Liver (tissue), 9 donors: ENCODE measurements around the gene TMED1. TPM values are rescaled to one million over a fixed set of nuclear protein-coding genes. Genes with fewer than 3 reads are reported as not detected.

Source experiments
- DNase-seq: peaks from one replicate; pipeline ENCODE4 v3.0.0-alpha.2; 2017; ENCODE audit warnings: low spot score
- H3K27ac ChIP-seq, 2 donors: one replicate each; pipeline ENCODE4 v1.7.0; 2013; ENCODE audit warnings: inconsistent platforms in 2 of 2, low read length in 2 of 2, control low read depth in 1 of 2, low read depth in 1 of 2, mild to moderate bottlenecking in 1 of 2
- H3K27me3 ChIP-seq, 4 donors: one replicate each; pipeline versions ENCODE4 v1.6.1 to v1.7.0; 2013; ENCODE audit warnings: low read length in 3 of 4, inconsistent platforms in 1 of 4, mild to moderate bottlenecking in 1 of 4, moderate library complexity in 1 of 4; ENCODE audit not compliant: control insufficient read depth in 4 of 4, insufficient read depth in 4 of 4
- H3K36me3 ChIP-seq, 4 donors: one replicate each; pipeline versions ENCODE4 v1.6.1 to v1.7.0; 2013; ENCODE audit warnings: low read length in 3 of 4, mild to moderate bottlenecking in 3 of 4, low read depth in 1 of 4, moderate library complexity in 1 of 4; ENCODE audit not compliant: control insufficient read depth in 4 of 4, insufficient read depth in 3 of 4
- H3K4me1 ChIP-seq, 4 donors: one replicate each; pipeline versions ENCODE4 v1.6.1 to v1.7.0; 2013; ENCODE audit warnings: low read length in 3 of 4, mild to moderate bottlenecking in 3 of 4, moderate library complexity in 1 of 4; ENCODE audit not compliant: control insufficient read depth in 4 of 4, insufficient read depth in 4 of 4
- H3K4me3 ChIP-seq, 3 donors: one replicate each; pipeline versions ENCODE4 v1.6.1 to v1.7.0; 2013; ENCODE audit warnings: low read length in 3 of 3, control low read depth in 1 of 3, low read depth in 1 of 3, mild to moderate bottlenecking in 1 of 3
- H3K9ac ChIP-seq, 2 donors: one replicate each; pipeline ENCODE4 v1.7.0; 2013; ENCODE audit warnings: low read length in 2 of 2, mild to moderate bottlenecking in 2 of 2, moderate library complexity in 2 of 2, control low read depth in 1 of 2, low read depth in 1 of 2
- H3K9me3 ChIP-seq, 4 donors: one replicate each; pipeline versions ENCODE4 v1.6.1 to v1.7.0; 2013; ENCODE audit warnings: low read length in 3 of 4; ENCODE audit not compliant: control insufficient read depth in 4 of 4
- CTCF ChIP-seq: fragments of 150-350 bp; IDR thresholded peaks from 2 replicates; pipeline ENCODE4 v1.5.1; 2017; ENCODE audit warnings: improper control_type of control experiment, low read depth, low read length; ENCODE audit not compliant: missing input control
- EGR1 ChIP-seq, 2 donors: IDR thresholded peaks; 2 replicates each; pipeline ENCODE4 v1.6.1; 2016 to 2018; ENCODE audit warnings: antibody characterized with exemption in 2 of 2, low read depth in 2 of 2
- FOXA1 ChIP-seq: IDR thresholded peaks from 2 replicates; pipeline ENCODE4 v1.6.1; 2016; ENCODE audit warnings: antibody characterized with exemption
- FOXA2 ChIP-seq: IDR thresholded peaks from 2 replicates; pipeline ENCODE4 v1.6.1; 2016; ENCODE audit warnings: antibody characterized with exemption
- GABPA ChIP-seq, 2 donors: IDR thresholded peaks in 1 of 2; conservative IDR thresholded peaks in 1 of 2; 2 replicates each; pipeline ENCODE4 v1.6.1; 2016; ENCODE audit warnings: antibody characterized with exemption in 2 of 2, mild to moderate bottlenecking in 1 of 2, moderate library complexity in 1 of 2
- HNF4A ChIP-seq, 2 donors: conservative IDR thresholded peaks; 2 replicates each; pipeline ENCODE4 v1.6.1; 2016; ENCODE audit warnings: antibody characterized with exemption in 2 of 2, mild to moderate bottlenecking in 2 of 2
- HNF4G ChIP-seq: IDR thresholded peaks from 2 replicates; pipeline ENCODE4 v1.6.1; 2016; ENCODE audit warnings: antibody characterized with exemption
- JUND ChIP-seq, 2 donors: IDR thresholded peaks; 2 replicates each; pipeline ENCODE4 v1.6.1; 2016; ENCODE audit warnings: antibody characterized with exemption in 2 of 2
- NR2F2 ChIP-seq: IDR thresholded peaks from 2 replicates; pipeline ENCODE4 v1.6.1; 2016; ENCODE audit warnings: antibody characterized with exemption
- RAD21 ChIP-seq, 2 donors: IDR thresholded peaks; 2 replicates each; pipeline ENCODE4 v1.6.1; 2016; ENCODE audit warnings: antibody characterized with exemption in 2 of 2, mild to moderate bottlenecking in 2 of 2
- REST ChIP-seq: IDR thresholded peaks from 2 replicates; pipeline ENCODE4 v1.6.1; 2016; ENCODE audit warnings: antibody characterized with exemption, mild to moderate bottlenecking
- SP1 ChIP-seq: IDR thresholded peaks from 2 replicates; pipeline ENCODE4 v1.6.1; 2018; ENCODE audit warnings: antibody characterized with exemption, mild to moderate bottlenecking
- TAF1 ChIP-seq: conservative IDR thresholded peaks from 2 replicates; pipeline ENCODE4 v1.6.1; 2016; ENCODE audit warnings: antibody characterized with exemption, mild to moderate bottlenecking
- YY1 ChIP-seq: IDR thresholded peaks from 2 replicates; pipeline ENCODE4 v1.6.1; 2016; ENCODE audit warnings: antibody characterized with exemption, mild to moderate bottlenecking
- ZBTB33 ChIP-seq: IDR thresholded peaks from 2 replicates; pipeline ENCODE4 v1.6.1; 2016; ENCODE audit warnings: antibody characterized with exemption
- WGBS: extraction: QIAGEN DNeasy Blood & Tissue Kit; methylation state at CpG from one replicate; pipeline ENCODE4 v1.1.7; 2013; 5-methylcytosine and 5-hydroxymethylcytosine counted together
- polyA plus RNA-seq, 2 donors: library from polyadenylated mRNA; stranded (reverse) in 1 of 2; unstranded in 1 of 2; fragments of 200-250 nt in 1 of 2; fragments of >200 nt in 1 of 2; fragmentation: Nextera tagmentation in 1 of 2; extraction: Ambion mirVana in 1 of 2; gene quantifications; one replicate each; pipeline versions ENCODE4 v1.2.1 to v1.2.3, GENCODE V29; 2013 to 2015
- total RNA-seq, 2 donors: library from RNA; depleted of rRNA; stranded (reverse); fragments of >200 nt; gene quantifications; one replicate each; pipeline ENCODE4 v1.2.3, GENCODE V29; 2014
- TF ChIP-seq, protein P1 (sequence below): IDR thresholded peaks from 2 replicates; pipeline ENCODE4 v1.6.1; 2016; ENCODE audit warnings: antibody characterized with exemption
- donor health status: healthy.
- donor health status: healthy.
- donor health status: healthy.
- donor health status: healthy.
- donor health status: healthy.

Gene TMED1
- total and polyA plus RNA-seq, 4 donors = 17.8 to 34.7 (median 26.6) TPM

- H3K27ac ChIP-seq = no peak overlapping the region
- 95% methylated on average over 26 of the region's 26 CpGs for WGBS
- H3K36me3 ChIP-seq = peaks cover 10 to 58% (median 29%) of the 10 kb centered on the region in 4 donors
- H3K4me1 ChIP-seq = no peaks in the 10 kb centered on the region
- H3K9ac ChIP-seq = no peak overlapping the region
- DNase-seq = no peak
- TF ChIP-seq REST (no peak), NR2F2 (no peak), HNF4G (no peak), FOXA2 (no peak), JUND (IDR thresholded peaks at IDR 0.05) (no peak), YY1 (no peak), TAF1 (no peak), EGR1 (IDR thresholded peaks at IDR 0.05; ENCODE audit: low read depth in 2 of 2) (no peak), SP1 (no peak), RAD21 (IDR thresholded peaks at IDR 0.05) (no peak), CTCF (no peak)
- TF ChIP-seq, protein P1, sequence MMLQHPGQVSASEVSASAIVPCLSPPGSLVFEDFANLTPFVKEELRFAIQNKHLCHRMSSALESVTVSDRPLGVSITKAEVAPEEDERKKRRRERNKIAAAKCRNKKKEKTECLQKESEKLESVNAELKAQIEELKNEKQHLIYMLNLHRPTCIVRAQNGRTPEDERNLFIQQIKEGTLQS = no peak
- H3K4me3 ChIP-seq = no peak overlapping the region
- no peaks in the 10 kb centered on the region for H3K27me3 ChIP-seq
- H3K9me3 ChIP-seq = no peaks in the 10 kb centered on the region
Observed at GRCh38 chr19:10828981-10829821, 6.8 kb downstream of the TMED1 start.

DNA sequence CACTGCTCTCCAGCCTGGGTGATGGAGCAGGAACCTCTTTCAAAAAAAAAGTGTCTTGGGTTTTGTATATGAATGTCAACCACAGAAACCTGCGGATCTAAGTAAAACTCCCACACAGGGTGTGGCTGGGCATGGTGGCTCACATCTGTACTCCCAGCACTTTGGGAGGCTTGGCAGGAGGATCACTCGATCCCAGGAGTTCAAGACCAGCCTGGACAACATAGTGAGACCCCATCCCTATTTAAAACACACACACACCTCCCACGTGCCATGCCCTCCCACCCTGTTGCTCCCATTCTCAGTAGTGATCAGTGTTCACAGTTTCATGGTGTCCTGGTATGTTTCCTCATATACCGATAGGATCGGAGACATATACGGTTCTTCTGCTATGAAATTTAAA is 9.2 kb downstream of the TMED1 start:
- H3K4me1 ChIP-seq = no peaks in the 10 kb centered on the region
- TF ChIP-seq ZBTB33 (no peak), RAD21 (IDR thresholded peaks at IDR 0.05) (no peak), HNF4A (conservative IDR thresholded peaks at IDR 0.05) (no peak), JUND (IDR thresholded peaks at IDR 0.05) (no peak), CTCF (no peak), FOXA1 (no peak), NR2F2 (no peak), HNF4G (no peak), GABPA (IDR thresholded peaks at IDR 0.05 in 1 of 2, conservative IDR thresholded peaks at IDR 0.05 in 1 of 2) (no peak)
- TF ChIP-seq, protein P1 = no peak
- H3K9ac ChIP-seq = no peak overlapping the region
- WGBS = 92% methylated on average over 6 of the region's 6 CpGs
- H3K36me3 ChIP-seq = peaks cover 11 to 58% (median 33%) of the 10 kb centered on the region in 4 donors
- no peak overlapping the region for H3K27ac ChIP-seq
- no peaks in the 10 kb centered on the region for H3K9me3 ChIP-seq
- DNase-seq = no peak
- H3K4me3 ChIP-seq = no peak overlapping the region
- no peaks in the 10 kb centered on the region for H3K27me3 ChIP-seq
